A549 treated with GW870086 at 1 μM for 4 hours (cell line): ENCODE measurements around the gene SCYGR4. TPM values are rescaled to one million over a fixed set of nuclear protein-coding genes. Genes with fewer than 3 reads are reported as not detected.

Source experiments
- total RNA-seq: library from RNA; stranded (reverse); fragments of 200-300 nt; extraction: Qiagen RNA extraction; gene quantifications from 5 replicates; pipeline ENCODE4 v1.2.3, GENCODE V29; 2022; ENCODE audit warnings: low read depth

Gene SCYGR4
- total RNA-seq = not detected in 5 replicates

GRCh38 chr2:227617316-227618230 lies at the start of gene SCYGR4:
SCYGR4 (plus strand) TSS chr2:227617498; CDS start chr2:227617498, 0 bp downstream.

GRCh38 chr2:227598835-227599503 lies 18.3 kb upstream of the SCYGR4 start, which contains the start of gene SCYGR2:
SCYGR2 (plus strand) TSS chr2:227598893; CDS start chr2:227598893, 0 bp downstream.

GRCh38 chr2:227614740-227615139 lies 2.6 kb upstream of the SCYGR4 start, which contains the start of gene SCYGR3:
SCYGR3 (minus strand) TSS chr2:227614840; CDS start chr2:227614840, 0 bp downstream.

GRCh38 chr2:227666631-227667170 lies 49.4 kb downstream of the SCYGR4 start, which contains the start of gene SCYGR5:
SCYGR5 (plus strand) TSS chr2:227666804; CDS start chr2:227666804, 0 bp downstream.

Other genes with a start within 250 kb of the SCYGR4 start
- 6.9 to 9.9 TPM (median 8.3 TPM) in 5 replicates for gene TM4SF20, start 238.2 kb upstream of the SCYGR4 start, total RNA-seq
- not detected in 5 replicates for gene SCYGR1, start 229.5 kb upstream of the SCYGR4 start, total RNA-seq
- 94.3 to 131 TPM (median 123 TPM) in 5 replicates for gene AGFG1, start 145.3 kb upstream of the SCYGR4 start, total RNA-seq
- not detected in 5 replicates for gene SCYGR2, start 18.6 kb upstream of the SCYGR4 start, total RNA-seq
- gene SCYGR3, start 2.7 kb upstream of the SCYGR4 start, total RNA-seq = not detected in 5 replicates
- not detected in 5 replicates for gene SCYGR5, start 49.3 kb downstream of the SCYGR4 start, total RNA-seq
- gene SLC19A3, start 100.5 kb downstream of the SCYGR4 start, total RNA-seq = 1.6 to 2.6 TPM (median 2.3 TPM) in 5 replicates
- not detected in 5 replicates for gene SCYGR6, start 107.3 kb downstream of the SCYGR4 start, total RNA-seq
- not detected in 5 replicates for gene SCYGR7, start 110.8 kb downstream of the SCYGR4 start, total RNA-seq
- not detected in 5 replicates for gene SCYGR8, start 128.4 kb downstream of the SCYGR4 start, total RNA-seq
- 2.4 to 7.5 TPM (median 5.4 TPM) in 5 replicates for gene CCL20, start 196.3 kb downstream of the SCYGR4 start, total RNA-seq